ENCODE measurements around the gene CHMP3. TPM values are rescaled to one million over a fixed set of nuclear protein-coding genes. Genes with fewer than 3 reads are reported as not detected.

CHMP3 gene
- total RNA-seq, 1 experiment from 2014 or later = 63.4 TPM

DNA sequence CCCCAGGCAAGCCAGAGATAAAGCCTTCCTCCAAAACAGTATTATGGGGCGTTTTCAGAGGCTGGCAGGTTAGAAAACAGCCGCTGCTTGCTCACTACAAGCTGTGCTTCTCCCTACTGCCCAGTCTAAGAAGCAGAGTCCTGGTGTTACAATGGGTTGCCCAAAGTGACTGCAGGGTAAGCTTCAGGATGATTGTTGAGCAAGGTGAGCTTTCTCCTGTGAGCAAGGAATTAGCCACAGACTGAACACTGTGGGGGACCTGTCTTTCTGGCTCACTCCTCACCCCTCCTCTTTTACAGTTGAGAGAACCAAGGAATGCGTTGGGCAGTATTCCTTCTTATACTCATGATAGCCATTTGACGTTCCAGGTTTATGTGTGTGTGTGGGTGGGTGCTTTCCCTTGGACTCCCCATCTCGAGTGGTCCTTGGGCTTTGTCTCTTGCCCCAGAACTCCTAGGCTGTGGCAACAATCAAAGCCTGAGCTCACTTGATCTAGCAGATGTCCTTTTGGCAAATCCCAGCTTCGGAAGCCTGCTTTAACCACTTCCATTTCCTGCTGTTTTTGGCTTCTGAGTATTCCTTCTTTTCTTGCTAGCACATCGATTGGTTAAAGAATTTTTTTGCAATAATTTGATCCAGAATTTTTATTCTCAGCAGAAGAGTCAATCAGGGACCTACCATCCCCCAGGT lies 74.5 kb downstream of the CHMP3 start:
- Histone ChIP-seq H3K27me3 (ENCODE audit: insufficient read depth, low read length) (no peaks in the 10 kb centered on the region), H2AFZ (ENCODE audit: low read depth, low read length, poor library complexity, severe bottlenecking) (no peak overlapping the region), H3K9me2 (ENCODE audit: insufficient read depth) (no peaks in the 10 kb centered on the region), H3K9me3 (ENCODE audit: control insufficient read depth in 1 of 2, insufficient read depth in 1 of 2, low read depth in 1 of 2, low read length in 2 of 2) (no peaks in the 10 kb centered on the region), H3K4me1 (ENCODE audit: control insufficient read depth in 1 of 2, insufficient read depth in 2 of 2, low read length in 2 of 2) (no peaks in the 10 kb centered on the region), H3K4me2 (ENCODE audit: low read length) (no peak overlapping the region), H4K20me1 (ENCODE audit: insufficient read depth) (no peaks in the 10 kb centered on the region), H3K4me3 (replicated peaks in 1 of 2; ENCODE audit: low read depth in 1 of 2, low read length in 2 of 2) (no peak overlapping the region), H3K36me3 (ENCODE audit: control insufficient read depth in 1 of 2, insufficient read depth in 2 of 2, low read length in 2 of 2) (peaks cover 64 to 74% of the 10 kb centered on the region in 2 experiments), H3K27ac (ENCODE audit: low read depth, low read length) (no peak overlapping the region), H3K79me2 (ENCODE audit: insufficient read depth, low read length) (no peaks in the 10 kb centered on the region), H3K9ac (ENCODE audit: low read length) (no peak overlapping the region)
- ATAC-seq (no peak), DNase-seq (ENCODE audit: low read depth, low spot score) (no peak)
- CTCF ChIA-PET = no interaction called here
- POLR2A ChIA-PET = no interaction called here
- intact Hi-C loops (cut with micrococcal nuclease) = no loop called here
- RAD21 ChIA-PET (ENCODE audit: low non-redundant PET in 1 of 2, low total read pairs in 2 of 2, uncharacterized antibody in 2 of 2, unreplicated experiment in 2 of 2) = no interaction called here
- no TSS peak for BruUV-seq (replicated peaks)
- no peak for TF ChIP-seq CTCF (IDR thresholded peaks at IDR 0.05 in 2 of 3, conservative IDR thresholded peaks at IDR 0.05 in 1 of 3; ENCODE audit: borderline replicate concordance in 1 of 3, insufficient read depth in 1 of 3, low read depth in 2 of 3, low read length in 2 of 3)
- TF ChIP-seq TCF7L2 (IDR thresholded peaks at IDR 0.05; ENCODE audit: borderline replicate concordance, extremely low read depth, insufficient read depth, insufficient read length) = no peak
- no peak for TF ChIP-seq EZH2phosphoT487 (IDR thresholded peaks at IDR 0.05; ENCODE audit: borderline replicate concordance)
- TF ChIP-seq POLR2AphosphoS5 (IDR thresholded peaks at IDR 0.05; ENCODE audit: low read depth, low read length) = no peak
- TF ChIP-seq ATF3 (IDR thresholded peaks at IDR 0.05) = no peak
- no peak for TF ChIP-seq POLR2A (IDR thresholded peaks at IDR 0.05; ENCODE audit: borderline replicate concordance, extremely low read depth, insufficient read depth, insufficient read length)
- TF ChIP-seq SP1 (IDR thresholded peaks at IDR 0.05; ENCODE audit: low read depth) = no peak
- TF ChIP-seq, protein P1, sequence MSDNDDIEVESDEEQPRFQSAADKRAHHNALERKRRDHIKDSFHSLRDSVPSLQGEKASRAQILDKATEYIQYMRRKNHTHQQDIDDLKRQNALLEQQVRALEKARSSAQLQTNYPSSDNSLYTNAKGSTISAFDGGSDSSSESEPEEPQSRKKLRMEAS (IDR thresholded peaks at IDR 0.05) = no peak
- TF ChIP-seq ZFX (IDR thresholded peaks at IDR 0.05) = no peak
- TF ChIP-seq, protein P2, sequence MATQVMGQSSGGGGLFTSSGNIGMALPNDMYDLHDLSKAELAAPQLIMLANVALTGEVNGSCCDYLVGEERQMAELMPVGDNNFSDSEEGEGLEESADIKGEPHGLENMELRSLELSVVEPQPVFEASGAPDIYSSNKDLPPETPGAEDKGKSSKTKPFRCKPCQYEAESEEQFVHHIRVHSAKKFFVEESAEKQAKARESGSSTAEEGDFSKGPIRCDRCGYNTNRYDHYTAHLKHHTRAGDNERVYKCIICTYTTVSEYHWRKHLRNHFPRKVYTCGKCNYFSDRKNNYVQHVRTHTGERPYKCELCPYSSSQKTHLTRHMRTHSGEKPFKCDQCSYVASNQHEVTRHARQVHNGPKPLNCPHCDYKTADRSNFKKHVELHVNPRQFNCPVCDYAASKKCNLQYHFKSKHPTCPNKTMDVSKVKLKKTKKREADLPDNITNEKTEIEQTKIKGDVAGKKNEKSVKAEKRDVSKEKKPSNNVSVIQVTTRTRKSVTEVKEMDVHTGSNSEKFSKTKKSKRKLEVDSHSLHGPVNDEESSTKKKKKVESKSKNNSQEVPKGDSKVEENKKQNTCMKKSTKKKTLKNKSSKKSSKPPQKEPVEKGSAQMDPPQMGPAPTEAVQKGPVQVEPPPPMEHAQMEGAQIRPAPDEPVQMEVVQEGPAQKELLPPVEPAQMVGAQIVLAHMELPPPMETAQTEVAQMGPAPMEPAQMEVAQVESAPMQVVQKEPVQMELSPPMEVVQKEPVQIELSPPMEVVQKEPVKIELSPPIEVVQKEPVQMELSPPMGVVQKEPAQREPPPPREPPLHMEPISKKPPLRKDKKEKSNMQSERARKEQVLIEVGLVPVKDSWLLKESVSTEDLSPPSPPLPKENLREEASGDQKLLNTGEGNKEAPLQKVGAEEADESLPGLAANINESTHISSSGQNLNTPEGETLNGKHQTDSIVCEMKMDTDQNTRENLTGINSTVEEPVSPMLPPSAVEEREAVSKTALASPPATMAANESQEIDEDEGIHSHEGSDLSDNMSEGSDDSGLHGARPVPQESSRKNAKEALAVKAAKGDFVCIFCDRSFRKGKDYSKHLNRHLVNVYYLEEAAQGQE (IDR thresholded peaks at IDR 0.05; ENCODE audit: low read depth) = no peak
- TF ChIP-seq FOSL1 (IDR thresholded peaks at IDR 0.05; ENCODE audit: low read depth) = no peak
- no peak for TF ChIP-seq EZH2 (IDR thresholded peaks at IDR 0.05)

Measured in HCT116 (cell line).